Measurements from ENCODE around the gene LRRC10. TPM values are rescaled to one million over a fixed set of nuclear protein-coding genes. Genes with fewer than 3 reads are reported as not detected.

Gene LRRC10
- total and polyA plus RNA-seq, 2 donors (not counting 3 experiments of a cell fraction or from before 2014, with no cell fraction given), result not detected

DNA sequence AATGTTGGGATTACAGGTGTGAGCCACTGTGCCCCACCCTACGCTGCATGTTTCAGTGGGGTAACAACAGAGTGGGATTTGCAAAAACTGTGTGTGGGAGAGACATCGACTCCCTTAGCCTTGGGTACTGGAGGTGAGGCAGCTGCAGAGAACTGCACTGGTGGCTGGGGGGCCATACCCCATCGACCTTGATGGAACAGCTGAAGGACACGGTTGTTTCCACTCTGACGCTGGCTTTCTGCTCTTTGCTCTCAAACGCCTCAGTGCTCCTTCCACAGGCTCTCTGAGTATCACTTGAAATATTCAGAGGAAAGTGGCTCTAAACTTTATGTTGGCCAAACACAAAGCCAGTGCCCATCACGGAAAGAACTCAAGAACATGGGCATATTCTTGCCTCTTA, 30.8 kb upstream of the LRRC10 start:
- H3K9ac ChIP-seq (replicated peaks; ENCODE audit: extremely low read depth, insufficient read depth, low read length), result no peak overlapping the region
- no peak for DNase-seq (ENCODE audit: low read depth, low spot score)
- FAIRE-seq, result no peak
- ChIA-PET CTCF (interaction anchor here (3.8 to 6.7 kb wide), 3 partner anchors 9 to 284 kb away, joined by 24 to 133 read pairs (median 37); no protein-coding TSS in a partner anchor), POLR2A (no interaction called here)
- no peaks in the 10 kb centered on the region for H3K36me3 ChIP-seq (ENCODE audit: control insufficient read depth in 2 of 2, extremely low read depth in 1 of 2, insufficient read depth in 2 of 2, low read length in 2 of 2)
- no peaks in the 10 kb centered on the region for H3K4me1 ChIP-seq (ENCODE audit: control insufficient read depth, extremely low read depth, insufficient read depth, low read length)
- H4K20me1 ChIP-seq (replicated peaks; ENCODE audit: control insufficient read depth, extremely low read depth, insufficient read depth, low read length), result no peaks in the 10 kb centered on the region
- TF ChIP-seq FOS (IDR thresholded peaks at IDR 0.05; ENCODE audit: borderline replicate concordance, insufficient read depth, low read length) (no peak), POLR2A (IDR thresholded peaks at IDR 0.05; ENCODE audit: low read depth, low read length) (no peak), EZH2 (IDR thresholded peaks at IDR 0.05; ENCODE audit: borderline replicate concordance, low read depth, low read length, severe bottlenecking) (no peak)
- H3K9me1 ChIP-seq (replicated peaks; ENCODE audit: control insufficient read depth, extremely low read depth, insufficient read depth, low read length), result no peaks in the 10 kb centered on the region
- intact Hi-C loops (cut with micrococcal nuclease) (no loop called here), dilution Hi-C loops (cut with MboI; ENCODE audit: extremely low pct_ligation_motif_present, low sequenced_read_pairs) (no loop called here)
- no peaks in the 10 kb centered on the region for H3K79me2 ChIP-seq (ENCODE audit: control insufficient read depth, insufficient read depth, low read length)
- H2AFZ ChIP-seq (ENCODE audit: low read depth, low read length), result no peak overlapping the region
- no peaks in the 10 kb centered on the region for H3K27me3 ChIP-seq (ENCODE audit: control insufficient read depth in 2 of 2, insufficient read depth in 2 of 2, low read length in 2 of 2)
- H3K27ac ChIP-seq (ENCODE audit: insufficient read depth, low read depth, low read length), result no peak overlapping the region
- no peak overlapping the region for H3K4me3 ChIP-seq (replicated peaks in 1 of 3; ENCODE audit: insufficient read depth in 1 of 3, low read depth in 1 of 3, low read length in 3 of 3)
- H3K9me3 ChIP-seq (replicated peaks; ENCODE audit: control insufficient read depth, insufficient read depth, low read length), result no peaks in the 10 kb centered on the region
- no peak overlapping the region for H3K4me2 ChIP-seq (ENCODE audit: insufficient read depth, low read length)
- no TSS peak for BruUV-seq (replicated peaks)

DNA sequence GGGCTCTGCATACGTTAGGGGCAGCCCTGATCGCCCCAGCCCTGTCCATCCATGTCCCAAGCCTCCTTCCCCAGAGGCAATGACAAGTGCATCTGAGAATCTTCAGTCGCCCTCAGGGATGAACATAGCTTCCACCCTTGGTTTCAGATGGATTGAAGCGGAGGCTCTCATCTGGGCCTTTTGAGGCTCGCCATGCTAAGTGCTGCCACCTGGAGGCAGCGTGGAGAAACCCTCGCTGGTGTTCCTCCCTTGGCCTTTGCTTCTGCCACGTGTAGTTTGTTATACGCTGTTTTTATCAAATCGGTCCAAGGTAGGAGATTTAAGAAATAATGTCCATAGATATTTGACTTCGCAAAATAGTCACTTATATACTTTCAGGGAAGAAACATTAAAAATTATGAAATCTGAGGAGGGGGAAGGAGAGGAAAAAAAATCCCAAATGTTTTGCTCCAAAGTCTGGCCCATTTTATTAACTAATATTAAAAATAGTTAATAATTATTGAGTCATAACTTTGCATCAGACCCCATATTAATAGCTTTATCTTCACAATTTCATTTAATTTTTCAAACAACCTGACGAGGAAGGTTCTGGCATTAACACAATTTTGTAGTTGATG, 28.8 kb upstream of the LRRC10 start:
- Histone ChIP-seq H3K4me2 (ENCODE audit: insufficient read depth, low read length) (no peak overlapping the region), H3K9me1 (replicated peaks; ENCODE audit: control insufficient read depth, extremely low read depth, insufficient read depth, low read length) (no peaks in the 10 kb centered on the region), H3K9ac (replicated peaks; ENCODE audit: extremely low read depth, insufficient read depth, low read length) (no peak overlapping the region), H3K27me3 (ENCODE audit: control insufficient read depth in 2 of 2, insufficient read depth in 2 of 2, low read length in 2 of 2) (no peaks in the 10 kb centered on the region), H4K20me1 (replicated peaks; ENCODE audit: control insufficient read depth, extremely low read depth, insufficient read depth, low read length) (no peaks in the 10 kb centered on the region), H3K4me1 (ENCODE audit: control insufficient read depth, extremely low read depth, insufficient read depth, low read length) (no peaks in the 10 kb centered on the region), H3K79me2 (ENCODE audit: control insufficient read depth, insufficient read depth, low read length) (no peaks in the 10 kb centered on the region), H3K36me3 (ENCODE audit: control insufficient read depth in 2 of 2, extremely low read depth in 1 of 2, insufficient read depth in 2 of 2, low read length in 2 of 2) (no peaks in the 10 kb centered on the region), H3K4me3 (replicated peaks in 1 of 3; ENCODE audit: insufficient read depth in 1 of 3, low read depth in 1 of 3, low read length in 3 of 3) (no peak overlapping the region), H3K27ac (ENCODE audit: insufficient read depth, low read depth, low read length) (no peak overlapping the region), H3K9me3 (replicated peaks; ENCODE audit: control insufficient read depth, insufficient read depth, low read length) (no peaks in the 10 kb centered on the region), H2AFZ (ENCODE audit: low read depth, low read length) (no peak overlapping the region)
- TF ChIP-seq, protein P1, sequence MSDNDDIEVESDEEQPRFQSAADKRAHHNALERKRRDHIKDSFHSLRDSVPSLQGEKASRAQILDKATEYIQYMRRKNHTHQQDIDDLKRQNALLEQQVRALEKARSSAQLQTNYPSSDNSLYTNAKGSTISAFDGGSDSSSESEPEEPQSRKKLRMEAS (IDR thresholded peaks at IDR 0.05; ENCODE audit: insufficient read depth, insufficient read length), result peak; percentile 27
- TF ChIP-seq, protein P2, sequence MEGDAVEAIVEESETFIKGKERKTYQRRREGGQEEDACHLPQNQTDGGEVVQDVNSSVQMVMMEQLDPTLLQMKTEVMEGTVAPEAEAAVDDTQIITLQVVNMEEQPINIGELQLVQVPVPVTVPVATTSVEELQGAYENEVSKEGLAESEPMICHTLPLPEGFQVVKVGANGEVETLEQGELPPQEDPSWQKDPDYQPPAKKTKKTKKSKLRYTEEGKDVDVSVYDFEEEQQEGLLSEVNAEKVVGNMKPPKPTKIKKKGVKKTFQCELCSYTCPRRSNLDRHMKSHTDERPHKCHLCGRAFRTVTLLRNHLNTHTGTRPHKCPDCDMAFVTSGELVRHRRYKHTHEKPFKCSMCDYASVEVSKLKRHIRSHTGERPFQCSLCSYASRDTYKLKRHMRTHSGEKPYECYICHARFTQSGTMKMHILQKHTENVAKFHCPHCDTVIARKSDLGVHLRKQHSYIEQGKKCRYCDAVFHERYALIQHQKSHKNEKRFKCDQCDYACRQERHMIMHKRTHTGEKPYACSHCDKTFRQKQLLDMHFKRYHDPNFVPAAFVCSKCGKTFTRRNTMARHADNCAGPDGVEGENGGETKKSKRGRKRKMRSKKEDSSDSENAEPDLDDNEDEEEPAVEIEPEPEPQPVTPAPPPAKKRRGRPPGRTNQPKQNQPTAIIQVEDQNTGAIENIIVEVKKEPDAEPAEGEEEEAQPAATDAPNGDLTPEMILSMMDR (IDR thresholded peaks at IDR 0.05; ENCODE audit: extremely low read depth in 1 of 2, insufficient read depth in 1 of 2, low read depth in 1 of 2, low read length in 2 of 2), result peak; percentile 85 to 91
- no peak for TF ChIP-seq FOS (IDR thresholded peaks at IDR 0.05; ENCODE audit: borderline replicate concordance, insufficient read depth, low read length)
- FAIRE-seq (peak; percentile 87), DNase-seq (ENCODE audit: low read depth, low spot score) (peak; percentile 66)
- ChIA-PET CTCF (interaction anchor here (0.6 to 6.7 kb wide), 33 partner anchors 9 to 485 kb away, joined by 3 to 133 read pairs (median 5); partner anchors contain the start of genes CCT2, FRS2 and LRRC10), POLR2A (no interaction called here)
- intact Hi-C loops (cut with micrococcal nuclease), result loop anchor here (1.0 kb wide), 4 partner anchors 251 to 485 kb away; no protein-coding TSS in a partner anchor
- BruUV-seq (replicated peaks), result no TSS peak
- dilution Hi-C loops (cut with MboI; ENCODE audit: extremely low pct_ligation_motif_present, low sequenced_read_pairs), result no loop called here

Measured in endothelial cell of umbilical vein (primary cell).